GM12892 (cell line): ENCODE measurements around the gene POLD3.

Source experiments
- DNase-seq: peaks from one replicate; pipeline ENCODE4 v3.0.0; 2011; ENCODE audit not compliant: insufficient read length
- FAIRE-seq: peaks from 2 replicates; lab custom pipeline; 2011; peaks lifted over from hg19 to GRCh38; lab: Jason Lieb, UNC
- POLR2A ChIP-seq: IDR thresholded peaks from 2 replicates; pipeline ENCODE4 v1.6.1; 2011; ENCODE audit warnings: low read depth, low read length, control low read depth
- POLR2AphosphoS5 ChIP-seq: IDR thresholded peaks from 2 replicates; pipeline ENCODE4 v1.6.1; 2011; ENCODE audit warnings: low read depth, low read length, control low read depth
- TAF1 ChIP-seq: IDR thresholded peaks from 2 replicates; pipeline ENCODE4 v1.6.1; 2011; ENCODE audit warnings: low read depth, mild to moderate bottlenecking, control low read depth, low read length, borderline replicate concordance

Gene POLD3

DNA sequence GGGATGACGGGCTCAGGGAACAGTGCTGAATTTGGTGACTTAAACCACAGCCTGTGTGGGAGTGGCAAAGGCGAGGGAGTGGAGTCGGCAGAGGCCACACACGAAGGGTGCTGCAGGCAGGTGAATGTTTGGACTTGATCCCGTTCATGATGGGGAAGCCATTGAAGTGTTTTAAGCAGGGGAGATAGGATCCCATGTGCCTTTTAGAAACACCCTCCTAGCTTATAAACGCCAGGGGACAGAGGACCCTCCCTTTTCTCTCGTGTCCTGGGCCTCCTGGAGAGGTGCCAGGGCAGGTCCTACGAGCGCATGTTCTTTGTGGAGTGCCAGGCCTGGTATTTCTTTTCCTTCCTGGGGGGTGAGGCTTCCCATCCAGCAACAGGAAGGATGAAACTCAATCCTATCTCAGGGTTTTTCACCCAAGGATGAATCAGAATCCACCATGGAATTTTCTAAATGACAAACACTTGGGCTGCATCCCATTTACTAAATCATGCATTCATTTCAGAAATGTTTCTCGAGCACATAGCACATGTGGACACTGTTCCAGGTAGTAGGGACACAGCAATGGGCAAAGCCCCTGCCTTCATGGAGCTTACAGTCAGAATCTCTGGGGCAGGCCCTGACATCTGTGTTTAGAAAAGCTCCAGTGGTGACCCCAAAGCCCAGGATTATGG is 79.3 kb downstream of the POLD3 start:
- no peak for DNase-seq
- no peak for TF ChIP-seq TAF1

GRCh38 chr11:74672332-74672955 is 80.1 kb downstream of the POLD3 start:
- no peak for FAIRE-seq
- DNase-seq: no peak
- no peak for TF ChIP-seq POLR2A
- no peak for TF ChIP-seq POLR2AphosphoS5
- TF ChIP-seq TAF1: no peak

More for the DNA sequence above, 79.3 kb downstream of the POLD3 start:
- no peak for FAIRE-seq

- no peak for DNase-seq
- no peak for FAIRE-seq
- TF ChIP-seq TAF1: no peak
Observed at GRCh38 chr11:74672956-74673692, 80.7 kb downstream of the POLD3 start.

DNA sequence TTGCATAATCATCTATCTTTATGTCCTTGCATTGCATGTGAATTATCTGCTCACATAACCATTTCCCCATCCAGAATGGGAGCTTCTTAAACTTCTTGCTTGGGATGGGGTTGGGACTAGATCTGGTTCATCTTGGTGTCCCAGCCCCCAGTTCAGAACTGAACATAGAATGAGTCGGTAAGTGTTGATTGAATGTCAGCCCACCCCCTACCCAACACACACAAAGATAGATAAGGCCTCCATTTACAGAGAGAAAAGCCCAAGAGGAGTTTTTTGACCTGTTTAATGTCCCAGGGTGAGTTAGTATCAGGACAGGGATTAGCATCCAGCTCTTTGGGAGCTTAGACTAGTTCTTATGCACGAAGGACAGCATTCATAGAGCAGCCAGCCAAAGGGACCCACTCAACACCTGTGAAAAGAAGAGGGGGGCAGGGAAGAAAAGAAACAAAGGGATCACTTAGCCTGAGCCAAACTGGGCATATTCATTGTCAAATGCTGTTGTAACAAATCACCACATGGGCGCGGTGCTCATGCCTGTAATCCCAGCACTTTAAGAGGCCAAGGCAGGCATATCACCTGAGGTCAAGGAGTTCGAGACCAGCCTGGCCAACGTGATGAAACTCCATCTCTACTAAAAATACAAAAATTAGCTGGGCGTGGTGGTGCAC is 81.4 kb downstream of the POLD3 start:
- TF ChIP-seq TAF1: no peak
- no peak for FAIRE-seq
- DNase-seq: no peak

DNA sequence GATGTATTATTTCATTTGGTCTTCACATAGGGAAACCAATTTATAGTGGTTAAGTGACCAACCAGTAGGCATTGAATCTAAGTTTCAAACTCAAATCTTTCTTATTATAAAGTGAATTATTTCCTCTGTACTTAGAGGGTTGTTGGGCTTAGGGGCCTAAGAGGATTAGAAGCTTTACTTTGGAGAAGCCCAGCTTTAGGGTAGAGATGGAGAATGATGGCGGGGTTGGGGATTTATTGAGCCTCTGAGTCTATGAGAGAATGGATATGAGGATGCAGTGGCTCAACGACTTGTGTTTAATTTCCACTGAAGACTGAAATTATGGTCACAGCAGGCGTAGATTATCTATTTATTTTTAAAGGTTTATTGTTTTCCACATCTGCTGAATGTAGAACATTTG is 83.4 kb downstream of the POLD3 start:
- no peak for DNase-seq
- TF ChIP-seq TAF1 (no peak), POLR2AphosphoS5 (no peak), POLR2A (no peak)
- FAIRE-seq: no peak

DNA sequence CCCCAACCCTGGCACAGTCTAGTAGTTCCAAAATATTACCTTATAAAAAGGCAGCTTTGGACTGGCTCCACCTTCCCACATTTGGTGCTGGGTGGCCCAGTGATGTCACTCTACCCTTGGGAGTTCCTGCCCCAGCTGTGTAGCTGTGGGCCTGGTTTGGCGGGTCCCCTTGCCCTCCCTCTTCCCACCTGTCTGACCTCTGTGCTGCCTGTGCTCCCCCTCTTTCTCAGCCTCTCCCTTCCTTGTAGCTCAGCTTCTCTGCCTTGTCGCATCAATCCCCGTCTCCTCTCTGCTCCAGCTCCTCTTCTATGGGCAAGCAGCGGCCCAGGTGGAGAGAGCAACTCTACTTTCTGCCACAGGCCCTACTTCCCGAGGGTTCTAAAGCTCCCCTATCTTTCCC is 84.2 kb downstream of the POLD3 start:
- FAIRE-seq (no peak), DNase-seq (no peak)
- TF ChIP-seq TAF1 (no peak), POLR2AphosphoS5 (no peak), POLR2A (no peak)

- FAIRE-seq (no peak), DNase-seq (no peak)
- TF ChIP-seq POLR2AphosphoS5: no peak
- TF ChIP-seq POLR2A: no peak
- TF ChIP-seq TAF1: no peak
Observed at GRCh38 chr11:74677131-74677530, 84.7 kb downstream of the POLD3 start.

DNA sequence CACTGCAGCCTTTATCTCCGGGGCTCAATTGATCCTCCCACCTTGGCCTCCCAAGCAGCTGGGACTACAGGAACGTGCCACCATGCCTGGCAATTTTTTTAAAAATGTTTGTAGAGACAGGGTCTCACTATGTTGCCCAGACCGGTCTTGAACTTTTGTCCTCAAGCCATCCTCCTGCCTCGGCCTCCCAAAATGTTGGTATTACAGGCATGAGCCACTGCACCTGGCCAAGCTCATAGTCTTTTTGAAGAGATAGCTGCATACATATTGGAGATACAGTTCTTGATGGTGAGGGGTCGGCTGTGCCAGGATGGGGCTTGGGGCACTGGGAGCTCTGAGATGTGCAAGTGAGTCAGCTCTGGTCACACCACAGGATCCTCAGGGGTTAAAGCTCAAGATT is 85.7 kb downstream of the POLD3 start:
- DNase-seq: no peak
- TF ChIP-seq POLR2A (no peak), POLR2AphosphoS5 (no peak), TAF1 (no peak)
- FAIRE-seq: no peak

DNA sequence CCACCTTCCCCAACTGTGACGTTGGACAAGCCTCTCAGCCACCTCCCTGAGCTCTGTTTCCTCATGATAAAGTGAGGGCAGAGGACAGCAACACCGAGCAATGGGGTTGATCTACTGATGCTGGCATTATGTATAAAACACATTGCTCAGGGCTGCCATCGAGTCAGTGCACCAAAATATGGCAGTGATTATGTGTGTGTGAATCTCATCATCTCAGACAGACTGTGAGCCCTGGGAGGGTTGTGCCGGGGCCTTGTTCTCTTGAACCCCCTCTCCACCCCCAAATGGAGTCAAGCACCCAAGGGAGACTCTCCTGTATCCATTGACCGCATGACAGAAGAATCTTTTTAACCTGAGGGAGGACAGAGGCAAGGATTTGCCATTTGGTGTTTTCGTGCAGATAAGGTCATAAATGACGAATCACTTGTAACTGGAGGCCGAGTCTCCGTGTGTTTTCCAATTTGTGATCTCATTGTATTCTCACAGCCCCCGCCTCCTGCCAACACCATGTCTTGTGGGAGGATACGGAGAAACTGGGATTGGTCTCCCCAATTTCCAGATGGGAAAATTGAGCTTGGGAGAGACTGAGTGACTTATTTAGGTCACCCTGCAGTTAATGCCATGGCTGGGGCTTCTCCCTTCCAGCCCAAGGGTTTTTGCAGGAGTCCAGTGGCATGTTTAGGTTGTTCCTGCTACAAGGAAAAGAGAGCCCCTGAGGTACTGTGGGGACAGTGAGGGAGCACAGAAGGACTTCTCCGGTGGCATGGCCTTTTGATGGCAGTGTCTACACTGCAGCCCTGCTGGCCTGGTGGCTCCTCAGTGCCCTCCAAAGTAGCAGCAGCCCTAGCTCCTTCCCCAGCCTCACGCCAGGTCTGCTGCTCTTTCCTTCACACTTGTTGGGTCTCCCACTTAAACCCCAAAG is 86.5 kb downstream of the POLD3 start:
- no peak for FAIRE-seq
- no peak for DNase-seq
- no peak for TF ChIP-seq POLR2A
- no peak for TF ChIP-seq TAF1
- no peak for TF ChIP-seq POLR2AphosphoS5

- DNase-seq: no peak
- TF ChIP-seq POLR2A (no peak), TAF1 (no peak)
- FAIRE-seq: no peak
Observed at GRCh38 chr11:74679513-74679865, 87.1 kb downstream of the POLD3 start.

DNA sequence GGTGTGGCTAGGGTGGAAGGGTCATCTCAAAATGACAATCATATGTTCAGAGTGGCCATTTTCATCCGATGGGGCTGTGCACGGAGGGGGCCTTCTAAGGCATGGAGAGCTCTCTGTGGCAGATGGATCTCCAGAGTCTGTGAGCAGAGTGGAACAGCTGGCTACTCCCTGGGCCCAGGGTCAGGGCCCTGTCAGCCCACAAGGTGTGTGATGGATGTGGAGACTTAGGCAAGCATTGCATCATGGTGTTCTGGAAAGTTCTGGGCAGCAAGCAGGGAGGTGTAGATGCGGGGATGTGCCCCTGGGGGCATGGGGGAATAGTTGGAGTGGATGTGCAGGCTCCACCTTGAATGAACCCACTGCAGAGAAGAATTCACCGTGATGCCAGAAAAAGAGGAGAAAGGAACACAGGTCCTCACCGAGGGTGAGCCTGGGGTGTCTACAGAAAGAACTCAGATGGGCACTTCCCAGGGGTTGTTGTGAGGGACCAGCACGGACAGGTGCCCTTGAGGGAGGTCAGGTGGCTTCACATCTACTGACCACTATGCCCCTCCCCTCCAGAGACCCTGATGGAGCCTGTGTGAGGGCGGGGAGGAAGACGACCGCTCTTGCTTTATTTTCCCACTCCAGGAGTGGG is 87.8 kb downstream of the POLD3 start:
- DNase-seq (no peak), FAIRE-seq (no peak)
- TF ChIP-seq POLR2AphosphoS5 (no peak), TAF1 (no peak)
